Coronary artery (tissue), 2 donors: ENCODE measurements around the gene PNKP.
A peak's percentile ranks its signal among the peaks of the same experiment; 100 is the strongest.

ENCODE experiments used
- DNase-seq: peaks from one replicate; pipeline ENCODE4 v3.0.0-alpha.2; 2017; ENCODE audit warnings: low spot score
- H3K27ac ChIP-seq, 2 donors: fragments of 200-600 bp; sonication (generic); one replicate each; pipeline ENCODE4 v1.5.1; 2016 to 2019
- H3K4me3 ChIP-seq: fragments of 200-600 bp; sonication (generic); 2 replicates; pipeline ENCODE4 v1.5.1; 2016; ENCODE audit warnings: mild to moderate bottlenecking, moderate library complexity
- TF ChIP-seq, protein P1 (sequence below): fragments of 200-600 bp; sonication (generic); IDR thresholded peaks from one replicate; pipeline ENCODE4 v1.5.1; 2019; ENCODE audit warnings: antibody characterized with exemption

The PNKP gene

DNA sequence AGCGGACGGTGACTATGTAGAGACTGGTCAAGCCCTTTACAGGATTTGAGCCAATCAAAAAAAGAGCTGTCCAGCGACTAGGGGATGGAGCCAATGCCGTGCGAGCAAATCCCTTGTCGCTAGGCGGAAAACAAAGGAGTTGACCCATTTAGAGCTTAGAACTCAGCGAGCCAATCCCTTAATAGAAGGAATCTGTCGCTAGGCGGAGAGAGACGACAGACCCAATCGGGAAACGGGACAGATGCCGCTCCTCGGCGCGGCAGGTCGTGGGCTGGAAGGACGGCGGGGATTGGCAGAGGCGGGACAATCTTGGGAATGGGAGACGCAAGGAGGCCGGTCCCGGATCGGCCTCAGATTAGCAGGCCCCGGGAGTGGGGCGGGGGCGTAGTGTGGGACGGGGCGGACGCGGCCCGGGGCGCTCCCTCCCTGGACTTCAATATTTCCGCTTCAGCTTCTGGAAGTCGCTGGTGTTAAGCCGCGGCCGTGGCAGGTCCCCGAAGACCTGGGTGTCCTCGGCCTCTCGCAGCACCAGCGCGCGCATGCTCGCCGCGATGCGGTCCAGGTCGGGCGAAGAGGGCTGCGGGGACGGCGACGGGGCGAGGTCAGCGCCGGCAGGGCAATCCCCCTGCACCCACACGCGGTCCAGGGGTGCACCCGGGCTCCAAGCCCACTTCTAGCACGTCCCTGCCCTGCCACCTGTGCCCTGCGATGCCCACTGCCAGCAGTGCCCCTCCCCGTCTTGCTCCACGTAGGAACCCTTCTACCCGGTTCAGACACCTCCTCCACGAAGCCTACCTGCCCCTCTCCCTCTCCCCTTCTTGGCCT is 2.3 kb upstream of the PNKP start:
- H3K4me3 ChIP-seq: peak overlapping the region; percentile 77
- DNase-seq: peak; percentile 99
- peak overlapping the region; percentile 79 to 96 for H3K27ac ChIP-seq
- TF ChIP-seq, protein P1, sequence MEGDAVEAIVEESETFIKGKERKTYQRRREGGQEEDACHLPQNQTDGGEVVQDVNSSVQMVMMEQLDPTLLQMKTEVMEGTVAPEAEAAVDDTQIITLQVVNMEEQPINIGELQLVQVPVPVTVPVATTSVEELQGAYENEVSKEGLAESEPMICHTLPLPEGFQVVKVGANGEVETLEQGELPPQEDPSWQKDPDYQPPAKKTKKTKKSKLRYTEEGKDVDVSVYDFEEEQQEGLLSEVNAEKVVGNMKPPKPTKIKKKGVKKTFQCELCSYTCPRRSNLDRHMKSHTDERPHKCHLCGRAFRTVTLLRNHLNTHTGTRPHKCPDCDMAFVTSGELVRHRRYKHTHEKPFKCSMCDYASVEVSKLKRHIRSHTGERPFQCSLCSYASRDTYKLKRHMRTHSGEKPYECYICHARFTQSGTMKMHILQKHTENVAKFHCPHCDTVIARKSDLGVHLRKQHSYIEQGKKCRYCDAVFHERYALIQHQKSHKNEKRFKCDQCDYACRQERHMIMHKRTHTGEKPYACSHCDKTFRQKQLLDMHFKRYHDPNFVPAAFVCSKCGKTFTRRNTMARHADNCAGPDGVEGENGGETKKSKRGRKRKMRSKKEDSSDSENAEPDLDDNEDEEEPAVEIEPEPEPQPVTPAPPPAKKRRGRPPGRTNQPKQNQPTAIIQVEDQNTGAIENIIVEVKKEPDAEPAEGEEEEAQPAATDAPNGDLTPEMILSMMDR: no peak

DNA sequence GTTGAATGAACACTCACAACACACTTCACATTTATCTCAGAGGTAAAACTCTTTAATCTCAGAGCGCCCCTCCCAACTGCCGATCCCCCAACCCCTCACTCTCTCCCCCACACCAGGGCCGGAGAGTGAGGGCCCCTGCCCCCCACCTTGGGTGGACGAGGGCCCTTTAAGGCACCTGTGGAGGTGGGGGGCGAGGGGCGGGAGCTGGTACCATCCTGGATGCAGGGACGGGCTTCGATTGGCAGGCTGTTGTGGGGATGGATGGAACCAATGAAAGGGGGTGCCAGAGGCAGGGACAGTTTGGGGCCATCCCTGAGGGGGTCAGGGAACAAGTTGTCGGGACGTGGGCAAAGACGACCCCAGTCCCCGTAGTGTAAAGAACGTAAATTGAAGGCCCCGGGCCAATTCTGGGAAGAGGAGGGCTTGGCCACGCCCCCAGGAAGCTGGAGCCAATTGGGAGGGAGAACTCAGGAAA is 1.7 kb upstream of the PNKP start:
- Histone ChIP-seq H3K4me3 (peak overlapping the region; percentile 66), H3K27ac (peak overlapping the region; percentile 78 to 96)
- no peak for DNase-seq
- TF ChIP-seq, protein P1: no peak

DNA sequence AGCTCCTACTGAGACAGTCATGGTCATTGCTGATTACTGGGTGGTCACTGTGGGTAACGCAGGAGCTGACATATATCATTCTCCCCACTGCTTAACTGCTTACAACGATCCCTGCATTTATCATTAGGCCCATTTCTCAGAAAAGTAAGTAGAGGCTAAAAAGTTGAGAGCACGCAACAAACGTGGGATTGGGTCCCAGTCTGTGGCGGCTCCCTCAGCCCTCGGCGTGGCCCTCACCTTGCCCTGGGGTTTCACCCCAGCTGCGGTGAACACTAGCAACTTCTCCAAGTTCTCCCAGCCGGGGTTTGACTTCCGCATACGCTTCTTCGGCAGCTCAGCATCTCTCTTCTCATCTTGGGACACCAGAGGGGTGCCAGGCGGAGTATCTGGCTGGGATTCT is 2.5 kb downstream of the PNKP start:
- H3K27ac ChIP-seq: peak overlapping the region in 1 of 2 donors; percentile 56
- TF ChIP-seq, protein P1: no peak
- DNase-seq: no peak
- peak overlapping the region; percentile 4 for H3K4me3 ChIP-seq

DNA sequence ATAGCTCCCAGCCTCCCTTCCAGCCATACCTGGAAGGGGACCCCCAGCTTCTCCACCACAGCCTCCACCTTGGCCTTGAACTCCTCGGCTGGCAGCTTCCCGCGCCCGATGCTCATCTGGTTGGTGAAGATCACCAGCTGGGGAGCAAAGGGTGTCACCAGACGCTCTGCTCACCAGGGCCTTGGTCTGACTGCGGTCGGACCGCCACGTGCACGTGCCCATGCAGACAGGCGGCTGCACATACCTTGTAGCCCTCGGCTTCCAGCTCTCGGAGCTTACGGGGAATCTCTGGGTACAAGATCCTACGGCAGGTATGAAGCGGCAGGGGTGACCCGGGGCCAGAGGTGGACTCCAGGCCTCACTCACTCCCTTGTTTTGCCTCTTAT is 3.4 kb downstream of the PNKP start:
- Histone ChIP-seq H3K4me3 (no peak overlapping the region), H3K27ac (no peak overlapping the region)
- TF ChIP-seq, protein P1: no peak
- no peak for DNase-seq

DNA sequence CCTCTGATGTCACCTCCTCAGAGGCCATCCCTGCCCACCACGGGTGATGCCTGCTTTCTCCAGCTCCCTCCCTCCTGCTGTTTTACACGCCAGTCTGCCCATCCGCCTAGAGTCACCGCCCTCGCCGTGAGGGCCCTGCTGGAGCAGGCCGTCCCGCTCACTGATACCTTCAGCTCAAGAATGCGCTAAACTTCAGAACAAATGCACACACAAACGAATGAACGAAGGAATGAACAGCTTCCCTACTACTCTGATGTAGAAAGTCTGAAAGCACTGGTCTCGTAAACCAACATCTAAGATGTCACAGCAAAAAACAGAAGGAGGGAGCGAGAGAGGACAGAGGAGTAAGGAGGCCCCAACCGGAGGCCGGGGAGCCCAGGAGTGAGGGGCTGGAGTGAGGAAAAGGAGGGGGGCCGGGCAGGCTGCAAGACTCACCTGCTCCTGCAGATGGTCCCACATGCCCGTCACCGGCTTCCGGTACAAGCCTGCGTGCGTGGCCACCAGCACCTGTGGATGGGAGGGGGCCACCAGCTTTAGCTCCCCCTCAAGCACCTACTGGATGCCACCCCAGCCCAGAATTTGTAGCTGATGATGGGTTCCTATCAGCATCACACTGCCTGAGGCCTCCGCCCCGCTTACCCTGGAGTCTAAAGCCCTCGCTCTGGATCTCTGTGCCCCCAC is 4.0 kb downstream of the PNKP start:
- no peak overlapping the region for H3K4me3 ChIP-seq
- H3K27ac ChIP-seq: no peak overlapping the region
- no peak for DNase-seq
- TF ChIP-seq, protein P1: no peak

DNA sequence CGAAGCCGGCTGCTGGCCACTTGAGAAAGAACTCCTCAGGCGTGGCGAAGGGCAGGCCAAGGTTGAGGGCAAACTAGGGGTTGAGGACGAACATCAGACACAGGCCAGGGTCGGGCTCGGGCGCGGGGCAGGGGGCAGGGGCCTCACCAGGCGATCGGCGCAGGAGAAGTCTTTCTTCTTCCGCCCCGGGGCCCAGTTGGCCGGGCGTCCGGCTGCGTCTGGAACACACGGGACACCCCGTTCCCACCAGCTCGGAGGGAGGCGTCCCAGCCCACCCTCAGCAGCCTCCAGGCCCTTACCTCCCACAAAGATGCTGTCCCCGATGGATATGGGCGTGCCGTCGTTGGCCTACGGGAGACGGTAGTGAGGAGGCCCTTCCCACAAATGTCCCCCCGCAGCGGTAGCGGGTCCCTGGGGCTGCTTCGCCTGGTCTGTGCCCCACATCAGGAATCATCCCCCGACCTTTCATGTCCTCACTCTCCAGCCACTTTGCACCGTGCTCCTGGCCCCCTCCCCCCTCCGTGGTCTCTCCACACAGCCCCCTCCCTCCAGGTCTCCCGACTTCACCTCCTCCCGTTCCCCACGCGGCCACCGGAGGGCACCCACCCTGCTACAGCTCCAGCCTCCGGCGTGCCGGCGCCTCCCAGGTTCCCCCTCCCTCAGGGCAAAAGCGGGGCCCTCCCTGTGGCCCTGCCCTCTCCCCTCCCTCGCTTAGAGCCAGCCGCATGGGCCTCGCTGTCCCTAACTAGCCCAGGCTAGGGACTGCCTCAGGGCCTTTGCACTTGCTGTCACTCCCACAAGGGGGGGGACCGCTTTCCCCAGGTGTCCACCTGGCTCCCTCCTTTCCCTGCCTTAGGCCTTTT is 4.8 kb downstream of the PNKP start:
- TF ChIP-seq, protein P1: no peak
- H3K27ac ChIP-seq: no peak overlapping the region
- no peak for DNase-seq
- H3K4me3 ChIP-seq: no peak overlapping the region
